SU-DHL-6 (cell line): ENCODE measurements around the gene IL21R.
"Not testable (repeated sequence)": the region's sequence is repeated elsewhere in the genome, so short reads cannot be mapped to it uniquely, and the experiment has no call there.

Source experiments
- H2AFZ ChIP-seq: fragments of 200-600 bp; sonication (generic); 2 replicates; pipeline ENCODE4 v1.6.1; 2014; ENCODE audit warnings: low read depth, mild to moderate bottlenecking, moderate library complexity, mixed read lengths, antibody characterized with exemption, low read length; ENCODE audit not compliant: severe bottlenecking
- H3F3A ChIP-seq: fragments of 200-600 bp; shearing (Covaris generic); 2 replicates; pipeline ENCODE4 v1.6.0; 2016; ENCODE audit warnings: antibody characterized with exemption, mild to moderate bottlenecking; ENCODE audit not compliant: insufficient read depth
- H3K27ac ChIP-seq: fragments of 200-600 bp; sonication (generic); 2 replicates; pipeline ENCODE4 v1.5.1; 2016; ENCODE audit warnings: low read depth, mild to moderate bottlenecking, low read length, moderate library complexity, mixed read lengths
- H3K27me3 ChIP-seq: fragments of 200-600 bp; sonication (generic), shearing (Covaris generic); 2 replicates; pipeline ENCODE4 v1.6.0; 2014; ENCODE audit warnings: mild to moderate bottlenecking, low read length
- H3K36me3 ChIP-seq: fragments of 200-600 bp; sonication (generic); 2 replicates; pipeline ENCODE4 v1.6.1; 2014; ENCODE audit warnings: mild to moderate bottlenecking, low read length, mixed read lengths
- H3K4me2 ChIP-seq: fragments of 300-600, 200-600 bp; shearing (Covaris generic), sonication (generic); 2 replicates; pipeline ENCODE4 v1.6.0; 2014; ENCODE audit warnings: low read length, low read depth, mild to moderate bottlenecking; ENCODE audit not compliant: poor library complexity, severe bottlenecking
- H3K4me3 ChIP-seq: fragments of 200-600 bp; sonication (generic); 2 replicates; pipeline ENCODE4 v1.5.1; 2014; ENCODE audit warnings: antibody characterized with exemption, low read length, mild to moderate bottlenecking, mixed read lengths; ENCODE audit not compliant: insufficient read depth, poor library complexity, severe bottlenecking
- H3K79me2 ChIP-seq: fragments of 200-600 bp; sonication (generic); 2 replicates; pipeline ENCODE4 v1.6.1; 2014; ENCODE audit warnings: mild to moderate bottlenecking, low read length, moderate library complexity; ENCODE audit not compliant: insufficient read depth
- H3K9ac ChIP-seq: fragments of 200-600 bp; sonication (generic); 2 replicates; pipeline ENCODE4 v1.7.0; 2014; ENCODE audit warnings: mild to moderate bottlenecking, low read length
- H3K9me2 ChIP-seq: fragments of 200-600 bp; sonication (generic); replicated peaks from 2 replicates; pipeline ENCODE4 v1.6.1; 2014; ENCODE audit warnings: low read length; ENCODE audit not compliant: insufficient read depth
- H3K9me3 ChIP-seq: fragments of 200-600 bp; sonication (generic); 2 replicates; pipeline ENCODE4 v1.6.1; 2014; ENCODE audit warnings: low read length, mixed read lengths; ENCODE audit not compliant: insufficient read depth
- H4K20me1 ChIP-seq: fragments of 200-600 bp; sonication (generic); 2 replicates; pipeline ENCODE4 v1.6.1; 2014; ENCODE audit warnings: low read depth, mild to moderate bottlenecking, antibody characterized with exemption, low read length, moderate library complexity, mixed read lengths
- CTCF ChIP-seq: fragments of 200-600 bp; sonication (generic); IDR thresholded peaks from one replicate; pipeline ENCODE4 v1.5.1; 2017; ENCODE audit warnings: antibody characterized with exemption, mild to moderate bottlenecking, low read length, moderate library complexity; ENCODE audit not compliant: insufficient read depth, poor library complexity, severe bottlenecking
- EZH2phosphoT487 ChIP-seq: fragments of 200-600 bp; sonication (generic), shearing (Covaris generic); conservative IDR thresholded peaks from 2 replicates; pipeline ENCODE4 v1.6.1; 2018; ENCODE audit warnings: mild to moderate bottlenecking, antibody characterized with exemption, low read length, moderate library complexity, mixed read lengths

IL21R gene

DNA sequence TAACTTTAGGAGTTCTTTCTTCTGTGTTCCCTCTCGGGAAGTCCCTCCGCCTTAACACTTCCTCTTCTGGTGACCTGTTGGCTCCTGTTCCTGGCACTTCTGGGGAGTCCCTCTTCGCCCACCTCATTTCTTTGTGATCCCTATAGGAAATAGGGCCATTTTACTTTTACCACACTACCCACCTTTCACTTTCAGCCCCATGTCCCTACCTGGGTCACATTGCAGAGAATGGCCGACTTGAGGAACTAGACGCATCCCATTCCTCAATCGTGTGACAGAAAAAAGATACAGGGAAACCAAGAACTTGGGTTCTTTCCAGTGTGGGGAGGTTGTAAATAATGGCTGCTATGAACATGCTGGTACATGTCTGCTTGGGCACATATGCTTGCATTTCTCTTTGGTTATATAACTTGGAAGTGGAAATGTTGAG, 6.6 kb downstream of the IL21R start:
- H3K27me3 ChIP-seq: no peaks in the 10 kb centered on the region
- no peak for TF ChIP-seq CTCF
- TF ChIP-seq EZH2phosphoT487: no peak
- H3K36me3 ChIP-seq: peaks cover 16% of the 10 kb centered on the region
- H3K9me2 ChIP-seq: no peaks in the 10 kb centered on the region
- no peak overlapping the region for H2AFZ ChIP-seq
- H3K4me3 ChIP-seq: no peak overlapping the region
- no peaks in the 10 kb centered on the region for H3K9me3 ChIP-seq
- H3K27ac ChIP-seq: peak overlapping the region; percentile 52; the same call in 1 of the 2 replicates
- peaks cover 50% of the 10 kb centered on the region for H3K79me2 ChIP-seq
- no peaks in the 10 kb centered on the region for H4K20me1 ChIP-seq
- no peak overlapping the region for H3K9ac ChIP-seq
- H3K4me2 ChIP-seq: peak overlapping the region; percentile 22
- H3F3A ChIP-seq: peaks cover 8% of the 10 kb centered on the region; the same call in 1 of the 2 replicates

DNA sequence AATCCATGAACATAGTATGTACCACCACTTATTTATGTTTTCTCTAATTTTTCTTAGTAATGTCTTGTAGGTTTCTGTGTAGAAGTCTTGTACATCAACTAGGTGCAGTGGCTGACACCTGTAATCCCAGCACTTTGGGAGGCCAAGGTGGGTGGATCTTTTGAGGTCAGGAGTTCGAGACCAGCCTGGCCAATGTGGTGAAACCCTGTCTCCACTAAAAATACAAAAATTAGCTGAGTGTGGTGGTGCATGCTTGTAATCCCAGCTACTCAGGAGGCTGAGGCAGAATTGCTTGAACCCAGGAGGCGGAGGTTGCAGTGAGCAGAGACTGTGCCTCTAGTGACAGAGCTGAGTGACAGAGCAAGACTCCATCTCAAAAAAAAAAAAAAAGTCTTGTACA, 8.0 kb downstream of the IL21R start:
- H3K27ac ChIP-seq: peak overlapping the region; percentile 25; the same call in 1 of the 2 replicates
- not testable (repeated sequence) for H4K20me1 ChIP-seq, H3F3A ChIP-seq, H3K9ac ChIP-seq, H3K9me3 ChIP-seq, H3K4me3 ChIP-seq, H2AFZ ChIP-seq, H3K4me2 ChIP-seq, H3K9me2 ChIP-seq, H3K27me3 ChIP-seq
- peaks cover 46% of the 10 kb centered on the region for H3K79me2 ChIP-seq
- peaks cover 18% of the 10 kb centered on the region for H3K36me3 ChIP-seq

GRCh38 chr16:27410761-27411160, 8.8 kb downstream of the IL21R start:
- Histone ChIP-seq H3K9me3 (no peaks in the 10 kb centered on the region), H3F3A (peaks cover 8% of the 10 kb centered on the region; the same call in 1 of the 2 replicates), H3K4me2 (no peak overlapping the region), H4K20me1 (no peaks in the 10 kb centered on the region), H3K4me3 (no peak overlapping the region), H2AFZ (no peak overlapping the region), H3K27me3 (no peaks in the 10 kb centered on the region), H3K27ac (no peak overlapping the region), H3K79me2 (peaks cover 49% of the 10 kb centered on the region), H3K36me3 (peaks cover 18% of the 10 kb centered on the region), H3K9me2 (no peaks in the 10 kb centered on the region), H3K9ac (no peak overlapping the region)
- TF ChIP-seq EZH2phosphoT487: no peak

DNA sequence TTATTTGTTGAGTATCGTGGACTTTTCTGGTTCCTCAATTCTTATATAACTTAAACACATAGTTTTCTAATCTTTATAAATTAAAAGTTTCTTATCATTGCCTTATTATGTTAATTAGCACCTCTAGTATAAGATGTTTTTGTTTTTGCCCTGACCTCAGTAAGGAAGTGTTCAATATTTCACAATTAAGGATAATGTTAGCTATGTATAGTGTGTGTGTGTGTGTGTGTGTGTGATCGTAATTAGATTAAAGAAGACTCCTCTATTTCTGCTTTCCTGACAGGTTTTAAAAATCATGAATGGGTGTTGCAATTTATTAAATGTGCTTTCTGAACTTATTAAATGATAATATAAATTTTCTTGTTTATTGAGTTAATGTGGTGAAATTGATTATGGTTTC, 12.0 kb downstream of the IL21R start:
- peaks cover 45% of the 10 kb centered on the region for H3K79me2 ChIP-seq
- no peaks in the 10 kb centered on the region for H3K27me3 ChIP-seq
- H3K9me2 ChIP-seq: no peaks in the 10 kb centered on the region
- H3K4me3 ChIP-seq: no peak overlapping the region
- no peak overlapping the region for H2AFZ ChIP-seq
- H3K4me2 ChIP-seq: no peak overlapping the region
- TF ChIP-seq EZH2phosphoT487 (no peak), CTCF (no peak)
- no peaks in the 10 kb centered on the region for H3K9me3 ChIP-seq
- peaks cover 27% of the 10 kb centered on the region for H3K36me3 ChIP-seq
- no peak overlapping the region for H3K27ac ChIP-seq
- no peak overlapping the region for H3K9ac ChIP-seq
- H3F3A ChIP-seq: no peaks in the 10 kb centered on the region; the same call in 1 of the 2 replicates
- no peaks in the 10 kb centered on the region for H4K20me1 ChIP-seq
